Neural cell (in vitro differentiated cells): ENCODE results near the gene DCST1. TPM values are rescaled to one million over a fixed set of nuclear protein-coding genes. Genes with fewer than 3 reads are reported as not detected.

Source experiments
- H2AFZ ChIP-seq: fragments of 200-600, 300-800 bp; sonication (generic), shearing (Covaris generic); 2 replicates; pipeline ENCODE4 v1.6.0; 2014; ENCODE audit warnings: low read depth, mild to moderate bottlenecking, antibody characterized with exemption, low read length, moderate library complexity
- H3F3A ChIP-seq: fragments of 200-600 bp; shearing (Covaris generic); 2 replicates; pipeline ENCODE4 v1.6.1; 2016; ENCODE audit warnings: mild to moderate bottlenecking, moderate library complexity, mixed read lengths, antibody characterized with exemption, low read length; ENCODE audit not compliant: insufficient read depth, poor library complexity, severe bottlenecking
- H3K27ac ChIP-seq: fragments of 200-600, 300-800 bp; sonication (generic), shearing (Covaris generic); 2 replicates; pipeline ENCODE4 v1.5.1; 2014; ENCODE audit warnings: mild to moderate bottlenecking, low read length, moderate library complexity
- H3K27me3 ChIP-seq: fragments of 300-800, 200-600 bp; sonication (generic), shearing (Covaris generic); 2 replicates; pipeline ENCODE4 v1.6.0; 2014; ENCODE audit warnings: mild to moderate bottlenecking, low read depth, low read length, moderate library complexity; ENCODE audit not compliant: insufficient read depth
- H3K36me3 ChIP-seq: fragments of 300-800, 200-600 bp; sonication (generic), shearing (Covaris generic); 2 replicates; pipeline ENCODE4 v1.5.1; 2014; ENCODE audit warnings: mild to moderate bottlenecking, antibody characterized with exemption, low read length, moderate library complexity; ENCODE audit not compliant: insufficient read depth
- H3K4me2 ChIP-seq: fragments of 300-800, 200-600 bp; sonication (generic), shearing (Covaris generic); 2 replicates; pipeline ENCODE4 v1.6.0; 2014; ENCODE audit warnings: mild to moderate bottlenecking, low read length
- H3K4me3 ChIP-seq: fragments of 300-800, 200-600 bp; sonication (generic), shearing (Covaris generic); 2 replicates; pipeline ENCODE4 v1.5.1; 2014; ENCODE audit warnings: mild to moderate bottlenecking, low read length, moderate library complexity
- H3K79me2 ChIP-seq: fragments of 200-600 bp; shearing (Covaris generic); replicated peaks from 2 replicates; pipeline ENCODE4 v1.6.0; 2014; ENCODE audit warnings: mild to moderate bottlenecking, low read length, moderate library complexity; ENCODE audit not compliant: insufficient read depth
- H3K9ac ChIP-seq: fragments of 300-800, 200-600 bp; sonication (generic), shearing (Covaris generic); 2 replicates; pipeline ENCODE4 v1.6.1; 2016; ENCODE audit warnings: mild to moderate bottlenecking, low read length, mixed read lengths
- H3K9me2 ChIP-seq: fragments of 200-600 bp; shearing (Covaris generic); 2 replicates; pipeline ENCODE4 v1.6.1; 2016; ENCODE audit warnings: mild to moderate bottlenecking, low read length, mixed read lengths; ENCODE audit not compliant: insufficient read depth
- H3K9me3 ChIP-seq: fragments of 200-600, 300-800 bp; sonication (generic), shearing (Covaris generic); 2 replicates; pipeline ENCODE4 v1.6.1; 2016; ENCODE audit warnings: mild to moderate bottlenecking, mixed run types, low read length, moderate library complexity, mixed read lengths
- H4K20me1 ChIP-seq: fragments of 200-600 bp; shearing (Covaris generic); 2 replicates; pipeline ENCODE4 v1.6.1; 2016; ENCODE audit warnings: mild to moderate bottlenecking, mixed run types; ENCODE audit not compliant: insufficient read depth
- CTCF ChIP-seq: fragments of 450-650 bp; IDR thresholded peaks from 2 replicates; pipeline ENCODE4 v1.5.1; 2014; ENCODE audit warnings: antibody characterized with exemption, mild to moderate bottlenecking, moderate library complexity; ENCODE audit not compliant: poor library complexity, severe bottlenecking
- EP300 ChIP-seq: fragments of 450-650 bp; conservative IDR thresholded peaks from 2 replicates; pipeline ENCODE4 v1.6.1; 2014; ENCODE audit warnings: antibody characterized with exemption, mild to moderate bottlenecking, moderate library complexity; ENCODE audit not compliant: poor library complexity, severe bottlenecking
- EZH2 ChIP-seq: fragments of 200-600, 300-800 bp; shearing (Covaris generic), sonication (generic); IDR thresholded peaks from 2 replicates; pipeline ENCODE4 v1.6.1; 2014; ENCODE audit warnings: antibody characterized with exemption, low read length, borderline replicate concordance, mild to moderate bottlenecking; ENCODE audit not compliant: insufficient read depth, poor library complexity, severe bottlenecking
- MXI1 ChIP-seq: fragments of 450-650 bp; conservative IDR thresholded peaks from 2 replicates; pipeline ENCODE4 v1.6.1; 2014; ENCODE audit warnings: antibody characterized with exemption, mild to moderate bottlenecking; ENCODE audit not compliant: poor library complexity, severe bottlenecking
- POLR2AphosphoS5 ChIP-seq: IDR thresholded peaks from 2 replicates; pipeline ENCODE4 v1.6.1; 2012
- RAD21 ChIP-seq: fragments of 450-650 bp; conservative IDR thresholded peaks from 2 replicates; pipeline ENCODE4 v1.6.1; 2014; ENCODE audit warnings: antibody characterized with exemption, mild to moderate bottlenecking, moderate library complexity
- REST ChIP-seq: IDR thresholded peaks from 2 replicates; pipeline ENCODE4 v1.6.1; 2012; ENCODE audit warnings: borderline replicate concordance
- SMC3 ChIP-seq: fragments of 450-650 bp; conservative IDR thresholded peaks from 2 replicates; pipeline ENCODE4 v1.6.1; 2014; ENCODE audit warnings: antibody characterized with exemption, mild to moderate bottlenecking, moderate library complexity; ENCODE audit not compliant: poor library complexity
- TAF1 ChIP-seq: IDR thresholded peaks from 2 replicates; pipeline ENCODE4 v1.6.1; 2012; ENCODE audit warnings: low read depth
- polyA plus RNA-seq: library from polyadenylated mRNA; depleted of rRNA; stranded (reverse); fragments of >200 nt; gene quantifications from 2 replicates; pipeline ENCODE4 v1.2.3, GENCODE V29; 2014

Gene DCST1
- polyA plus RNA-seq, 1 donor from 2014 or later: not detected

- Histone ChIP-seq H3K4me2 (peak overlapping the region; percentile 44), H3K36me3 (no peaks in the 10 kb centered on the region), H3K9me3 (no peaks in the 10 kb centered on the region), H3K9me2 (no peaks in the 10 kb centered on the region), H3K9ac (peak overlapping the region; percentile 37), H3F3A (peaks cover 7% of the 10 kb centered on the region), H3K27me3 (no peaks in the 10 kb centered on the region), H3K79me2 (peaks cover 12% of the 10 kb centered on the region), H4K20me1 (peaks cover 16% of the 10 kb centered on the region), H2AFZ (no peak overlapping the region), H3K4me3 (peak overlapping the region; percentile 99), H3K27ac (peak overlapping the region; percentile 42)
- TF ChIP-seq MXI1 (no peak), TAF1 (no peak), REST (no peak), RAD21 (no peak), CTCF (no peak)
These were observed 44.3 kb downstream of the DCST1 start for GRCh38 chr1:155077758-155078445.

- Histone ChIP-seq H3F3A (peaks cover 7% of the 10 kb centered on the region), H3K9me3 (no peaks in the 10 kb centered on the region), H3K9me2 (no peaks in the 10 kb centered on the region), H3K79me2 (peaks cover 19% of the 10 kb centered on the region), H3K4me3 (peak within 1 kb of the TSS; percentile 99), H3K9ac (peak within 1 kb of the TSS; percentile 99), H3K27ac (peak within 1 kb of the TSS; percentile 96), H4K20me1 (peaks cover 22% of the 10 kb centered on the region), H3K4me2 (peak within 1 kb of the TSS; percentile 80), H3K27me3 (no peaks in the 10 kb centered on the region), H2AFZ (no peak within 1 kb of the TSS), H3K36me3 (no peaks in the 10 kb centered on the region)
- TF ChIP-seq RAD21 (no peak), MXI1 (peak; percentile 53), EP300 (peak; percentile 37), SMC3 (peak; percentile 29), CTCF (peak; percentile 24), TAF1 (peak; percentile 52), EZH2 (no peak), REST (peak; percentile 48), POLR2AphosphoS5 (peak; percentile 93)
These were observed 45.0 kb downstream of the DCST1 start, which contains the start of gene EFNA3 for GRCh38 chr1:155078469-155079209. Gene EFNA3 (plus strand): TSS chr1:155078837. CDS start chr1:155078942, 105 bp downstream.
